ENCODE measurements around the gene CAPN9.

The CAPN9 gene

GRCh38 chr1:230797942-230798365 lies 50.8 kb downstream of the CAPN9 start:
- TF ChIP-seq CTCF (IDR thresholded peaks at IDR 0.05) (peak; percentile 84), ZFX (IDR thresholded peaks at IDR 0.05; ENCODE audit: borderline replicate concordance) (no peak)
- H3K27ac ChIP-seq: no peak overlapping the region

GRCh38 chr1:230798491-230798890 lies 51.3 kb downstream of the CAPN9 start:
- no peak for TF ChIP-seq CTCF (IDR thresholded peaks at IDR 0.05)
- no peak for TF ChIP-seq ZFX (IDR thresholded peaks at IDR 0.05; ENCODE audit: borderline replicate concordance)

GRCh38 chr1:230800891-230801840 lies 54.0 kb downstream of the CAPN9 start:
- TF ChIP-seq ZFX (IDR thresholded peaks at IDR 0.05; ENCODE audit: borderline replicate concordance) (no peak), CTCF (IDR thresholded peaks at IDR 0.05) (no peak)
- H3K27ac ChIP-seq: no peak overlapping the region

More at GRCh38 chr1:230798491-230798890, 51.3 kb downstream of the CAPN9 start:
- no peak overlapping the region for H3K27ac ChIP-seq

GRCh38 chr1:230804396-230804795 lies 57.2 kb downstream of the CAPN9 start:
- TF ChIP-seq CTCF (IDR thresholded peaks at IDR 0.05): no peak
- TF ChIP-seq ZFX (IDR thresholded peaks at IDR 0.05; ENCODE audit: borderline replicate concordance): no peak
- no peak overlapping the region for H3K27ac ChIP-seq

GRCh38 chr1:230806552-230806951 lies 59.4 kb downstream of the CAPN9 start:
- H3K27ac ChIP-seq: no peak overlapping the region
- TF ChIP-seq ZFX (IDR thresholded peaks at IDR 0.05; ENCODE audit: borderline replicate concordance): no peak
- TF ChIP-seq CTCF (IDR thresholded peaks at IDR 0.05): no peak

GRCh38 chr1:230807029-230807428 lies 59.8 kb downstream of the CAPN9 start:
- TF ChIP-seq CTCF (IDR thresholded peaks at IDR 0.05): no peak
- H3K27ac ChIP-seq: no peak overlapping the region

GRCh38 chr1:230807561-230808280 lies 60.5 kb downstream of the CAPN9 start:
- TF ChIP-seq ZFX (IDR thresholded peaks at IDR 0.05; ENCODE audit: borderline replicate concordance) (no peak), CTCF (IDR thresholded peaks at IDR 0.05) (no peak)
- H3K27ac ChIP-seq: no peak overlapping the region

Data from 22Rv1 (cell line).